ENCODE measurements around the gene AKR1E2.

The AKR1E2 gene

DNA sequence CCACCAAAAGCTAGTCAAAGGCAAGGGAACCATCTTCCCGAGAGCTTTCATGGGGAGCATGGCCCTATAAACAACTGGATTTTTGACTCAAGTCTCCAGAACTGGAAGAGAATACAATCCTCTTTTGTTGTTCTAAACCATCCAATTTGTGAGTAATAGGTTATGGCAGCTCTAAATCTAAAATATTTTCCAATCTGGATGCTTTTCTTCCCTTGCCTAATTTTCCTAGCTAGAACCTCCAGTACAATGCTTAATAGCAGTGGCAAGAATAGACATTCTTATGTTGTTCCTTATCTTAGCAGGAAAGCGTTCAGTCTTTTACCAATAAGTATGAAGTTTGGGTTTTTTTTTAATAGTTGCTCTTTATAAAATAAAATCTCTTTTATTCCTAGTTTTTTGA is 66.7 kb downstream of the AKR1E2 start:
- no peaks in the 10 kb centered on the region for H3K79me2 ChIP-seq (ENCODE audit: insufficient read depth, low read length)
- no peak overlapping the region for H3K4me2 ChIP-seq (ENCODE audit: low read depth, low read length, poor library complexity, severe bottlenecking)
- H3K27ac ChIP-seq (ENCODE audit: low read depth, low read length) = no peak overlapping the region
- H2AFZ ChIP-seq (ENCODE audit: low read depth, low read length, severe bottlenecking) = no peak overlapping the region
- no peaks in the 10 kb centered on the region for H3K9me3 ChIP-seq (ENCODE audit: insufficient read depth, low read length)
- TF ChIP-seq, protein P1, sequence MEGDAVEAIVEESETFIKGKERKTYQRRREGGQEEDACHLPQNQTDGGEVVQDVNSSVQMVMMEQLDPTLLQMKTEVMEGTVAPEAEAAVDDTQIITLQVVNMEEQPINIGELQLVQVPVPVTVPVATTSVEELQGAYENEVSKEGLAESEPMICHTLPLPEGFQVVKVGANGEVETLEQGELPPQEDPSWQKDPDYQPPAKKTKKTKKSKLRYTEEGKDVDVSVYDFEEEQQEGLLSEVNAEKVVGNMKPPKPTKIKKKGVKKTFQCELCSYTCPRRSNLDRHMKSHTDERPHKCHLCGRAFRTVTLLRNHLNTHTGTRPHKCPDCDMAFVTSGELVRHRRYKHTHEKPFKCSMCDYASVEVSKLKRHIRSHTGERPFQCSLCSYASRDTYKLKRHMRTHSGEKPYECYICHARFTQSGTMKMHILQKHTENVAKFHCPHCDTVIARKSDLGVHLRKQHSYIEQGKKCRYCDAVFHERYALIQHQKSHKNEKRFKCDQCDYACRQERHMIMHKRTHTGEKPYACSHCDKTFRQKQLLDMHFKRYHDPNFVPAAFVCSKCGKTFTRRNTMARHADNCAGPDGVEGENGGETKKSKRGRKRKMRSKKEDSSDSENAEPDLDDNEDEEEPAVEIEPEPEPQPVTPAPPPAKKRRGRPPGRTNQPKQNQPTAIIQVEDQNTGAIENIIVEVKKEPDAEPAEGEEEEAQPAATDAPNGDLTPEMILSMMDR (IDR thresholded peaks at IDR 0.05; ENCODE audit: insufficient read depth, low read length, poor library complexity, severe bottlenecking) = no peak
- no peak for TF ChIP-seq EZH2phosphoT487 (conservative IDR thresholded peaks at IDR 0.05; ENCODE audit: low read length)
- no peaks in the 10 kb centered on the region for H4K20me1 ChIP-seq (ENCODE audit: low read depth, low read length)
- H3K9me2 ChIP-seq (replicated peaks; ENCODE audit: insufficient read depth, low read length) = no peaks in the 10 kb centered on the region; the same call in 1 of the 2 replicates
- H3K4me3 ChIP-seq (ENCODE audit: insufficient read depth, low read length, poor library complexity, severe bottlenecking) = no peak overlapping the region
- no peaks in the 10 kb centered on the region for H3F3A ChIP-seq (ENCODE audit: insufficient read depth)
- H3K9ac ChIP-seq (ENCODE audit: low read length) = no peak overlapping the region
- no peaks in the 10 kb centered on the region for H3K36me3 ChIP-seq (ENCODE audit: low read length)
- no peaks in the 10 kb centered on the region for H3K27me3 ChIP-seq (ENCODE audit: low read length)

- Histone ChIP-seq H3K27me3 (ENCODE audit: low read length) (no peaks in the 10 kb centered on the region), H3K9me2 (replicated peaks; ENCODE audit: insufficient read depth, low read length) (no peaks in the 10 kb centered on the region; the same call in 1 of the 2 replicates), H3K4me3 (ENCODE audit: insufficient read depth, low read length, poor library complexity, severe bottlenecking) (no peak overlapping the region), H2AFZ (ENCODE audit: low read depth, low read length, severe bottlenecking) (no peak overlapping the region), H3K9me3 (ENCODE audit: insufficient read depth, low read length) (no peaks in the 10 kb centered on the region), H3K9ac (ENCODE audit: low read length) (no peak overlapping the region), H3K36me3 (ENCODE audit: low read length) (no peaks in the 10 kb centered on the region), H3K79me2 (ENCODE audit: insufficient read depth, low read length) (no peaks in the 10 kb centered on the region), H3K4me2 (ENCODE audit: low read depth, low read length, poor library complexity, severe bottlenecking) (no peak overlapping the region), H3F3A (ENCODE audit: insufficient read depth) (no peaks in the 10 kb centered on the region), H4K20me1 (ENCODE audit: low read depth, low read length) (no peaks in the 10 kb centered on the region), H3K27ac (ENCODE audit: low read depth, low read length) (no peak overlapping the region)
- TF ChIP-seq, protein P1 (IDR thresholded peaks at IDR 0.05; ENCODE audit: insufficient read depth, low read length, poor library complexity, severe bottlenecking) = no peak
- no peak for TF ChIP-seq EZH2phosphoT487 (conservative IDR thresholded peaks at IDR 0.05; ENCODE audit: low read length)
These were observed 68.3 kb downstream of the AKR1E2 start for GRCh38 chr10:4894335-4894734.

Measured in SU-DHL-6 (cell line).